ENCODE data around the gene DCBLD1.

The DCBLD1 gene

GRCh38 chr6:117473401-117473800 is 9.1 kb upstream of the DCBLD1 start:
- no peak for DNase-seq

- no peak for DNase-seq
Observed at GRCh38 chr6:117477988-117478852, 4.3 kb upstream of the DCBLD1 start.

- no peak for DNase-seq
Observed at GRCh38 chr6:117478853-117479231, 3.6 kb upstream of the DCBLD1 start.

- no peak for DNase-seq
Observed at GRCh38 chr6:117480651-117481050, 1.8 kb upstream of the DCBLD1 start.

GRCh38 chr6:117481278-117481925 is 1.1 kb upstream of the DCBLD1 start:
- DNase-seq, result no peak

- DNase-seq, result no peak
Observed at GRCh38 chr6:117481926-117482239, 591 bp upstream of the DCBLD1 start.

GRCh38 chr6:117483004-117483644 is 650 bp downstream of the DCBLD1 start:
- peak; percentile 37 for DNase-seq

GRCh38 chr6:117483645-117484016 is 1.2 kb downstream of the DCBLD1 start:
- peak; percentile 39 for DNase-seq

GRCh38 chr6:117484052-117484646 is 1.7 kb downstream of the DCBLD1 start:
- no peak for DNase-seq

- DNase-seq, result no peak
Observed at GRCh38 chr6:117485433-117485832, 3.0 kb downstream of the DCBLD1 start.

GRCh38 chr6:117487821-117488220 is 5.3 kb downstream of the DCBLD1 start:
- peak; percentile 21 for DNase-seq

- no peak for DNase-seq
Observed at GRCh38 chr6:117489003-117489402, 6.5 kb downstream of the DCBLD1 start.

GRCh38 chr6:117491916-117492315 is 9.4 kb downstream of the DCBLD1 start:
- DNase-seq, result peak; percentile 66

- DNase-seq, result no peak
Observed at GRCh38 chr6:117493470-117493869, 11.0 kb downstream of the DCBLD1 start.

- no peak for DNase-seq
Observed at GRCh38 chr6:117494283-117494682, 11.8 kb downstream of the DCBLD1 start.

- peak; percentile 38 for DNase-seq
Observed at GRCh38 chr6:117494694-117495318, 12.3 kb downstream of the DCBLD1 start.

- DNase-seq, result no peak
Observed at GRCh38 chr6:117495425-117495824, 13.0 kb downstream of the DCBLD1 start.

- DNase-seq, result peak; percentile 53
Observed at GRCh38 chr6:117495869-117496268, 13.4 kb downstream of the DCBLD1 start.

GRCh38 chr6:117496383-117496990 is 14.0 kb downstream of the DCBLD1 start:
- peak; percentile 70 for DNase-seq

- DNase-seq, result no peak
Observed at GRCh38 chr6:117497237-117497636, 14.8 kb downstream of the DCBLD1 start.

- peak; percentile 85 for DNase-seq
Observed at GRCh38 chr6:117498159-117498558, 15.7 kb downstream of the DCBLD1 start.

GRCh38 chr6:117501722-117502121 is 19.2 kb downstream of the DCBLD1 start:
- DNase-seq, result no peak

- DNase-seq, result peak; percentile 55
Observed at GRCh38 chr6:117502580-117502979, 20.1 kb downstream of the DCBLD1 start.
